SK-N-SH treated with all-trans-retinoic acid at 6 μM for 48 hours (cell line): ENCODE measurements around the gene MED20.

Experiments
- ATAC-seq: fragments of 200-7000 bp; cut with Tn5 transposase; 3 replicates; pipeline ENCODE4 v1.9.1; 2020; ENCODE audit warnings: mild to moderate bottlenecking, moderate library complexity
- ARNTL ChIP-seq: fragments of 450-650 bp; formaldehyde crosslinking; IDR thresholded peaks from 2 replicates; pipeline ENCODE4 v1.5.0; 2020; ENCODE audit warnings: low read depth, mild to moderate bottlenecking, moderate library complexity, borderline replicate concordance
- BACH2 ChIP-seq: fragments of 250-450 bp; sonication (Bioruptor Pico); IDR thresholded peaks from 2 replicates; pipeline ENCODE4 v1.9.0; 2021; ENCODE audit warnings: mild to moderate bottlenecking, borderline replicate concordance
- GLIS3 ChIP-seq: fragments of 250-450 bp; sonication (Bioruptor Pico); IDR thresholded peaks from 2 replicates; pipeline ENCODE4 v1.5.0; 2020; ENCODE audit warnings: mild to moderate bottlenecking, moderate library complexity
- ISL1 ChIP-seq: fragments of 250-450 bp; sonication (Bioruptor Pico); IDR thresholded peaks from 2 replicates; pipeline ENCODE4 v2.1.2; 2022; ENCODE audit warnings: mild to moderate bottlenecking, moderate library complexity
- OSR1 ChIP-seq: fragments of 250-450 bp; sonication (Bioruptor Pico); IDR thresholded peaks from 2 replicates; pipeline ENCODE4 v1.8.0; 2022; ENCODE audit warnings: moderate library complexity, mild to moderate bottlenecking, inconsistent platforms
- PPARA ChIP-seq: fragments of 250-450 bp; sonication (Bioruptor Pico); IDR thresholded peaks from 2 replicates; pipeline ENCODE4 v1.5.0; 2020; ENCODE audit warnings: mild to moderate bottlenecking, borderline replicate concordance
- RARB ChIP-seq: fragments of 250-450 bp; sonication (Bioruptor Pico); IDR thresholded peaks from 2 replicates; pipeline ENCODE4 v1.8.0; 2021; ENCODE audit warnings: mild to moderate bottlenecking, moderate library complexity
- SNAI2 ChIP-seq: fragments of 250-450 bp; sonication (Bioruptor Pico); IDR thresholded peaks from 2 replicates; pipeline ENCODE4 v1.5.0; 2020; ENCODE audit warnings: mild to moderate bottlenecking, moderate library complexity
- TCF4 ChIP-seq: fragments of 250-450 bp; sonication (Bioruptor Pico); IDR thresholded peaks from 2 replicates; pipeline ENCODE4 v1.8.0; 2021; ENCODE audit warnings: mild to moderate bottlenecking, moderate library complexity, borderline replicate concordance
- TOX ChIP-seq: fragments of 250-450 bp; sonication (Bioruptor Pico); IDR thresholded peaks from 2 replicates; pipeline ENCODE4 v1.8.0; 2021; ENCODE audit warnings: mild to moderate bottlenecking, moderate library complexity, borderline replicate concordance
- TSHZ2 ChIP-seq: fragments of 250-450 bp; sonication (Bioruptor Pico); IDR thresholded peaks from 2 replicates; pipeline ENCODE4 v1.5.0; 2020; ENCODE audit warnings: mild to moderate bottlenecking, moderate library complexity
- ZC3H10 ChIP-seq: fragments of 250-450 bp; sonication (Bioruptor Pico); IDR thresholded peaks from 2 replicates; pipeline ENCODE4 v1.5.1; 2021; ENCODE audit warnings: mild to moderate bottlenecking, moderate library complexity
- ZFP3 ChIP-seq: fragments of 250-450 bp; sonication (Bioruptor Pico); IDR thresholded peaks from 2 replicates; pipeline ENCODE4 v1.5.0; 2020; ENCODE audit warnings: mild to moderate bottlenecking, moderate library complexity
- ZFP30 ChIP-seq: fragments of 450-650 bp; formaldehyde crosslinking; IDR thresholded peaks from 2 replicates; pipeline ENCODE4 v1.5.0; 2022; ENCODE audit warnings: mild to moderate bottlenecking, moderate library complexity
- ZNF565 ChIP-seq: fragments of 450-650 bp; formaldehyde crosslinking; conservative IDR thresholded peaks from 2 replicates; pipeline ENCODE4 v1.5.0; 2020; ENCODE audit warnings: low read depth, mild to moderate bottlenecking, moderate library complexity
- ZNF8 ChIP-seq: fragments of 450-650 bp; formaldehyde crosslinking; IDR thresholded peaks from 2 replicates; pipeline ENCODE4 v1.5.0; 2020; ENCODE audit warnings: mild to moderate bottlenecking, moderate library complexity
- TF ChIP-seq, protein P1 (sequence below): fragments of 250-450 bp; sonication (Bioruptor Pico); IDR thresholded peaks from 2 replicates; pipeline ENCODE4 v1.5.1; 2021; ENCODE audit warnings: mild to moderate bottlenecking, moderate library complexity
- TF ChIP-seq, protein P2 (sequence below): fragments of 250-450 bp; sonication (Bioruptor Pico); IDR thresholded peaks from 2 replicates; pipeline ENCODE4 v1.8.0; 2021; ENCODE audit warnings: low read depth, mild to moderate bottlenecking, moderate library complexity, borderline replicate concordance

The MED20 gene, protein sequence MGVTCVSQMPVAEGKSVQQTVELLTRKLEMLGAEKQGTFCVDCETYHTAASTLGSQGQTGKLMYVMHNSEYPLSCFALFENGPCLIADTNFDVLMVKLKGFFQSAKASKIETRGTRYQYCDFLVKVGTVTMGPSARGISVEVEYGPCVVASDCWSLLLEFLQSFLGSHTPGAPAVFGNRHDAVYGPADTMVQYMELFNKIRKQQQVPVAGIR

GRCh38 chr6:41920921-41921711, at the start of gene MED20, which contains the start of gene BYSL:
Gene MED20 (minus strand): TSS chr6:41921139. CDS start chr6:41921018, 121 bp downstream.
Gene BYSL (plus strand): TSS chr6:41921499. CDS start chr6:41921563, 64 bp downstream.
- TF ChIP-seq, protein P1, sequence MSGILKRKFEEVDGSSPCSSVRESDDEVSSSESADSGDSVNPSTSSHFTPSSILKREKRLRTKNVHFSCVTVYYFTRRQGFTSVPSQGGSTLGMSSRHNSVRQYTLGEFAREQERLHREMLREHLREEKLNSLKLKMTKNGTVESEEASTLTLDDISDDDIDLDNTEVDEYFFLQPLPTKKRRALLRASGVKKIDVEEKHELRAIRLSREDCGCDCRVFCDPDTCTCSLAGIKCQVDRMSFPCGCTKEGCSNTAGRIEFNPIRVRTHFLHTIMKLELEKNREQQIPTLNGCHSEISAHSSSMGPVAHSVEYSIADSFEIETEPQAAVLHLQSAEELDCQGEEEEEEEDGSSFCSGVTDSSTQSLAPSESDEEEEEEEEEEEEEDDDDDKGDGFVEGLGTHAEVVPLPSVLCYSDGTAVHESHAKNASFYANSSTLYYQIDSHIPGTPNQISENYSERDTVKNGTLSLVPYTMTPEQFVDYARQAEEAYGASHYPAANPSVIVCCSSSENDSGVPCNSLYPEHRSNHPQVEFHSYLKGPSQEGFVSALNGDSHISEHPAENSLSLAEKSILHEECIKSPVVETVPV = no peak
- no peak for TF ChIP-seq ARNTL (CRISPR knock-in tag)
- ATAC-seq = peak; percentile 86

- no peak for TF ChIP-seq ZNF565 (CRISPR knock-in tag)
- TF ChIP-seq SNAI2 (CRISPR knock-in tag) = no peak
- TF ChIP-seq, all 23 proteins: peak for 0
- ATAC-seq = no peak
Measured at GRCh38 chr6:41970436-41970846, 49.5 kb upstream of the MED20 start.

DNA sequence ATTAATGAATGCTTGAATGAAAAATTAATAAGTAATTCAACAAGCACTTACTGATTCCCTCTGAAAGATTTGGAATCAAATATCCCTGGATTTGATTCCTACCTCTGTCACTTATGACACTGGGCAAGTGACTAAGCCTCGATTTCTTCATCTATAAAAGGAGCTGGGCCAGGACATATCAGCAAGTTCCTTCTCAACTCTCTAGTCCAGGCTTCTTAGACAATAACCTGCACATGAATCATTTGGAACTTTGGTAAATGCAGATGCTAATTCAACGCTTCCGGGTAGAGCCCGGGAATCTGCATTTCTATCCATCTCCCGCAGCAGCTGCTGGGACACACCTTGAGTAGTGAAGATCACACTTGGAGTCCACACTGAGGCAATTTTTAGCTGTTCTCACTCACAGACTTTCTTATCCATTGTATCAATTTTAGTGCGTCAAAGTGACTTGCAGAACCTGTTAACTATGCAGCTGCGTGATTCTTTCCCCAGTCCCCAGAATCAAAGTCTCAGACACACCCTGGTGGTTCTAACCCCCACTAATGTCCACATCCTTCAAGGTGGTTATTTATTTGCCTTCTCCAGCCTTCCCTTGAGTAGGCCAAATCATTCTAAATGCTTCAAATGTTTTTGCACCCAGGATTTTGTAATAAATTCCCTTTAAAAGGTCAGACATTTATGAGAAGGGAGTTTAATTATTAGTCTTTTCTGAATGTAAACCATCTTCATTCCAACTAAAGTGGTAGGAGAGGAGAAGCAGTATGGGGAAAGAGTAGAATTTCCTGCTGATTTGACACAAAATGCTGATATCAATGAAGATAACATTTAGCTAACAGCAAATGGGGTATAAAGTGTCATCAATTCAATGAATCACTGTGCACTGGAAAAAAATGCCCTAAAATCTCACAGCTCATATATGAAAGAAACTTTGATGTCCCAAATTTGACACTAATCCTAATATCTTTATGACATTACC, 46.7 kb upstream of the MED20 start:
- no peak for TF ChIP-seq RARB (CRISPR knock-in tag)
- ATAC-seq = no peak

GRCh38 chr6:41966961-41967311, 46.0 kb upstream of the MED20 start:
- TF ChIP-seq PPARA (CRISPR knock-in tag) (no peak), ISL1 (no peak), SNAI2 (CRISPR knock-in tag) (no peak), TOX (CRISPR knock-in tag) (no peak)
- TF ChIP-seq, protein P2, sequence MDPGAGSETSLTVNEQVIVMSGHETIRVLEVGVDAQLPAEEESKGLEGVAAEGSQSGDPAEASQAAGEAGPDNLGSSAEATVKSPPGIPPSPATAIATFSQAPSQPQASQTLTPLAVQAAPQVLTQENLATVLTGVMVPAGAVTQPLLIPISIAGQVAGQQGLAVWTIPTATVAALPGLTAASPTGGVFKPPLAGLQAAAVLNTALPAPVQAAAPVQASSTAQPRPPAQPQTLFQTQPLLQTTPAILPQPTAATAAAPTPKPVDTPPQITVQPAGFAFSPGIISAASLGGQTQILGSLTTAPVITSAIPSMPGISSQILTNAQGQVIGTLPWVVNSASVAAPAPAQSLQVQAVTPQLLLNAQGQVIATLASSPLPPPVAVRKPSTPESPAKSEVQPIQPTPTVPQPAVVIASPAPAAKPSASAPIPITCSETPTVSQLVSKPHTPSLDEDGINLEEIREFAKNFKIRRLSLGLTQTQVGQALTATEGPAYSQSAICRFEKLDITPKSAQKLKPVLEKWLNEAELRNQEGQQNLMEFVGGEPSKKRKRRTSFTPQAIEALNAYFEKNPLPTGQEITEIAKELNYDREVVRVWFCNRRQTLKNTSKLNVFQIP (CRISPR knock-in tag) = no peak
- ATAC-seq = peak; percentile 25; the same call in 1 of the 3 replicates

DNA sequence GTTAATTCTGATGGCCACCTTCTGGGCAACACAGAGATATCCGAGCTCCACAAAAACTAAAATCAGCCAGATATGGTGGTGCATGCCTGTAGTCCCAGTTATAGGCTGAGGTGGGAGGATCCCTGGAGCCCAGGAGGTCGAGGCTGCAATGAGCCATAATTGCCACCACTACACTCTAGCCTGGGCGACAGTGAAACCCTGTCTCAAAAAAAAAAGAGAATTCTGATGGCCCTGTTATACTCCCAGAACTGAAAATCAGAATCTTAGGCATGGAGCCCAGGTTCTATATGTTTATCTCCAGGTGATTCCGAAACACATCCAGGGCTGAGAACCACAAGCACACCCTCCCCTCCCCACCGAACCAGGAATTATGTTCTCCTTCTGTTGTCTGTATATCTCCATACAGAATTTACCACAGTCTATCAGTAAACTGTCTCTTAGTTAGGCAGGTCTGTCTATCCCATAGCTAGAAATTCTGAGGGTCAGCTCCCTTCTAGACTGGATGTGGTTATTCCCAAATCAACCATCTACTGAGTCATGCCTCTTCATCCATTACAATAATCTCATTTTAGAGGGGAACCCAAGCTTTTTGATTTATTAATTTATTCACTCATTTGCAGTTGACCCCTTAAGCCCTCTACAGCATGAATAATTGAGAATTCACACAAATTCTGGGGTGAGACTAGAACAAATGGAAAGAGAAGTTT, 45.4 kb upstream of the MED20 start:
- ATAC-seq = no peak
- TF ChIP-seq, protein P1 = no peak

GRCh38 chr6:41965429-41966213, 44.7 kb upstream of the MED20 start:
- ATAC-seq = no peak
- no peak for TF ChIP-seq TSHZ2 (CRISPR knock-in tag)
- TF ChIP-seq OSR1 (CRISPR knock-in tag) = no peak
- TF ChIP-seq ZFP3 (CRISPR knock-in tag) = no peak
- no peak for TF ChIP-seq ZC3H10 (CRISPR knock-in tag)
- TF ChIP-seq GLIS3 (CRISPR knock-in tag) = no peak
- TF ChIP-seq, protein P1 = no peak
- no peak for TF ChIP-seq ZFP30
- TF ChIP-seq ARNTL (CRISPR knock-in tag) = no peak
- TF ChIP-seq BACH2 (CRISPR knock-in tag) = no peak
- no peak for TF ChIP-seq ZNF8
- TF ChIP-seq PPARA (CRISPR knock-in tag) = no peak
- TF ChIP-seq SNAI2 (CRISPR knock-in tag) = no peak
- TF ChIP-seq TCF4 (CRISPR knock-in tag) = no peak
